T1000 (cell line): Measurements from ENCODE around the gene MAPK8IP3.

Source experiments
- DNase-seq: peaks from one replicate; lab custom pipeline; 2025; ENCODE audit warnings: mixed read lengths; lab: John Stamatoyannopoulos, UW

The MAPK8IP3 gene

DNA sequence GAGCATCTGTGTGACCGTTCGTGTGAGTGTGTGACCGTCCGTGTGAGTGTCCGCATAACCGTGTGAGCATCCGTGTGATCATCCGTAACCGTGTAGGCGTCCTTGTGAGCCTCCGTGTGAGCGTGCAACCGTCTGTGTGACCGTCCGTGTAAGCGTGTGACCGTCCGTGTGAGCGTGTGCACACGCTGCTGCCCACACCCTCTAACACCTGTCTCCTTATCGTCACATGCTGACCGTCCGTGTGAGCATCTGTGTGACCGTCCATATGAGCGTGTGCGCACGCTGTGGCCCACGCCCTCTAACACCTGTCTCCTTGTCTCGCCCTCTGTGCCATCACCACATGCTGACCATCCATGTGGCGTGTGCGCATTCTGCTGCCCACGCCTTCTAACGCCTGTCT lies 34.2 kb downstream of the MAPK8IP3 start:
- no peak for DNase-seq

DNA sequence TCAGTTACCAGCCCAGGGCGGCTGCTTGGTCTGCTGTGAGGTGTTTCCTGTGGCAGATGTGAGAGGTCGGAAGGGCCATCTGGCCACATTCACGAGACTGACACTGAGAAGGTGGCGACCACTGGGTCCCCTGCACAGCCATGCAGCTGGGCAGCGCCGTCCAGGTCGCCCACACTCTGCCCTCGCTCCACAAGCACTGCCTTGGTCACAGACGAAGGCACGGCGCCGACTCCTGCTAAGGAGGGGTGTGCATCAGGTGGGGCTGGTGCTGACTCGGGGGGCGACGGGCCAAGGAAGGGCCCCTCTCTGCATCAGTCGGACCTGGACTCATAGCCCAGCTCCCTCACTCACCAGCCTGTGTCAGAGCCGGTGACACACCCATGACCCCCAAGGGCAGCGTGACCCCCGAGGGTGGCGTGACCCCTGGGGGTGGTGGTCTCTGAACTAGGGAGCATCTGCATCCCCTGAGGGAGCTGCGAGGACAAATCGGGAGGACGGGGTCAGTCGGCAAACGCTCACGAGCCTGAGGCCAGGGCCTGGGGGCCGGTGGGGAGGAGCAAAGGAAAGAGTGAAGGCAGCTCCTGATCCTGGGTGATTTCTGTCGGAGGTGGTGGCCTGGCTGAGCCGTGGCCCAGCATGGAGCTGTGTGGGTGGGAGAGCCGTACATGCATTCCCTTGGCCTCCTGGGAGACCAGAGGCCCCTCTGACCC lies 34.9 kb downstream of the MAPK8IP3 start:
- DNase-seq: no peak

DNA sequence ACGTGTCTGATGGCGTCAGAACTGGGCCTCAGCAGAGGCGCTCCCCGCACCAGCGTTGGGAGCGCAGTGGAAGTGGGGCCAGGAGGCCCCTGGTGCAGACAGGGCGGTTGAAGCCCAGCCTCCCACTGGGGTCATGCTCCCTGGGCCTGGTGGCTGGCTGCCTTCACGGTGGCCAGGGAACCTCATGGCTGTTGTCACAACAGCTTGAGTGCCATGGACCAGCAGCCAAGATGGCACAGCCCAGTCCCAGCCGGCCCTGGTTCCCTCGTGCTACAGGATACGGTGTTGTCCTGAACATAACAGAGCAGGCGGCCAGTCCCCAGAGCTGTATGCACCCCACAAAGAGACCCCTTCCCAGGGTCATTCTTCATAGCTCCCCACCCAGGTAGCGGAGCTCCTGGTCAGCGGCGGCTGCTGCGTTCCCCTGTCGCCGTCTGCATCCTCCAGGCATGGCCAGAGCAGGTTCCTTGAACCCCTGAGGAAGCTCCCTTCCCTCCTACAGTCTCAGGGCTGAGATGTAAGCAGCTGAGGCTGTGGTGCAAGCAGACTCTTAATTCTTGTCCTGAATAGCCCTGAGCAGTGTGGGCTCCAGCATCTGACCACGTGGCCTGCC lies 35.7 kb downstream of the MAPK8IP3 start:
- DNase-seq: no peak

DNA sequence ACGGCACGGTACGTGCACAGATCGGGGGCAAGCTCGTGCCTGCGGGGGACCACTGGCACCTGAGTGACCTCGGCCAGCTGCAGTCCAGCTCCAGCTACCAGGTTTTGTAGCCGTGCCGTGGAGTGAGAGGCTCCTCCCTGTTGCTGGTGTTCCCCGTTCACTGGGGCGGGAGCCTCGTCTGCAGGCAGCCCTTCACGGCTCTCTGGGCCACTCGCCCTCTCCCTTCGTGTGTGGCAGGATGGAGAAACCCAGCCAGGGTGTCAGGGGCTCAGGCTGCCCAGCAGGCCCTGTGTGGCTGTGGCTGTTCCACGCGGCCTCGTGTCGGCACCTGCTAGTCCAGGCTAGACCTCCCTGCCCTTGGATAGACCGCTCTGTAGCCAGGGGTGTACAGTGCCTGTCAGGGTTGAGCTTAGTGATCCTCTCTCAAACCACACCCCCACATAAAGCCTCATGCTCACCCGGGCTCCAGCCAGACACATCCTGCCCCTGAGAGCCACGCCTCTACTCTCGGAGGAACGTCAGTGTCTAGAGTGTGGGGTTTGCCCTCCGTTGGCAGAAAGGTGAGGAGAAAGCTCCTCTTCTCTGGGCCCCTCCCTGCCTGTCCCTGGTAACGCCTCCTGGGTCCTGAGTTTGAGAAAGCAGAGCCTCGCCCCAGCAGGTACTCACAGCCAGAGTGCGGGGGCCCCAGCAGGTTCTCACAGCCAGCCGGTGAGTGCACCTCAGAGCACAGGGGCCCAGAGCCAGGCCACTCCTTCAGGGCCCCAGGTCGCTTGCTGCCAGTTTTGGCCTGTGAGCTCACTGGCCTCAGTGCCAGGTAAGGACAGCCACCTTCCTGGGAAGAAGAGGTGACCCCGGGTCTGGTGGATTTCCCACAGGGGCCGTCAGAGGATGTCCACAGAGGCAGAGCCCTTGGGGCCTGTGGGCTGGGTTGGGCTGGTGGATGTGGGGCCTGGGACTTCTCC lies 37.7 kb downstream of the MAPK8IP3 start:
- DNase-seq: no peak

DNA sequence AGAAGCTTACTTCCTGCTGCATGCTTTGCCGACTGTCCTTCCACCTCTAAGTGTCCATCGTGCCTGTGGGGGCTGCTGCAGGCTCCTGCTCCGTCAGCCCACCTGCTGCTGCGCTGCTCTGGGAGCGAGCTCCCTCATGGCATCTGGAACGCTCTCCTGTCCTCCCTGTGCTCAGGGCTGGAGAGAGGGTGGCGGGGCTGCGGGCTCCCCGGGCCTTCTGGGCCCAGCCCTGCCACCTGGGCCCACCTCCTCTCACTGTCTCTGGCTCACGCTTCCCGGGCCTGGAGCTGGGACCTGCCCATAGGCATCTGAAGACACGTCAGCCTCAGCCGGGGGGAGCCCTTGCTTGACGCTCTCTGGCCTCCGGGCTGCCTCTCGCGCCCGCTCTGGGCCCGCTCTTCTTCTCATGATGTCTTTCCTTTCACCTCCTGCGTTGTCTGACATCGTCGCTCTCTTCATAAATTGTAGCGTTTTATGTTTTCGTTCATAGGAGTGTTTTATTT lies 38.4 kb downstream of the MAPK8IP3 start:
- DNase-seq: no peak

DNA sequence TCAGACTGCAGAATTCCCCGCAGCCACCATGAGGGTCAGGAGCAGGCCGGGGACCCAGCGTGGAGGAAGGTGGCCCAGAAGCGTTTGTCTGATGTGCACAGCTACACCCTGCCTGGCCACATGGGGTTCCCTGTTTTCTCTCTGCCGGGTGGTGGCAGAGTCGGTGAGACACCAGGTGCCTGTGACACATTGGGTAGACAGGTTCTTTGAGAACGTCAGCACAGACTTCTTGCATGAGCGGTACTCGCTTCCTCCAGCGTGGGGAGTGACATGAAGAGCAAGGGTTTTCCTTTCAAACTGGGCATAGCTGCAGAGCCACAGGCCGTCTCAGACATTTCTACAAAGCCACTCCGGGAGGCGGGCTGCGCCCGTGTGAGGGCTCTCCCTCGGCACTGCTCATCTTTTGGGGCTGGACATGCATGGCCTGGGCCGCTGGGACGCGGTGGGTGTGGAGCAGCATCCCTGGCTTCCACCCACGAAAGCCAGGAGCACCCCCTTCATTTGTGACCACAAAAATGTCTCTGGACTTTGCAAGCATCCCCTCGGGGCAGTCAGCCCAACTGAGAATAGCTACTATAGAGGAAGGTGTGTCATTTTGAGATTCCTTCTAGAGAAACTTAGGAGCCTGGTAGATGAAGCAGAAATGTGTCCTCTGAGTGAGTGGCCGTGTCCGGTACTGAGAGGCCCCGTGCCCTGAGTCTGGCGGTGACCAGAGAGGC lies 39.3 kb downstream of the MAPK8IP3 start:
- peak; percentile 81 for DNase-seq

DNA sequence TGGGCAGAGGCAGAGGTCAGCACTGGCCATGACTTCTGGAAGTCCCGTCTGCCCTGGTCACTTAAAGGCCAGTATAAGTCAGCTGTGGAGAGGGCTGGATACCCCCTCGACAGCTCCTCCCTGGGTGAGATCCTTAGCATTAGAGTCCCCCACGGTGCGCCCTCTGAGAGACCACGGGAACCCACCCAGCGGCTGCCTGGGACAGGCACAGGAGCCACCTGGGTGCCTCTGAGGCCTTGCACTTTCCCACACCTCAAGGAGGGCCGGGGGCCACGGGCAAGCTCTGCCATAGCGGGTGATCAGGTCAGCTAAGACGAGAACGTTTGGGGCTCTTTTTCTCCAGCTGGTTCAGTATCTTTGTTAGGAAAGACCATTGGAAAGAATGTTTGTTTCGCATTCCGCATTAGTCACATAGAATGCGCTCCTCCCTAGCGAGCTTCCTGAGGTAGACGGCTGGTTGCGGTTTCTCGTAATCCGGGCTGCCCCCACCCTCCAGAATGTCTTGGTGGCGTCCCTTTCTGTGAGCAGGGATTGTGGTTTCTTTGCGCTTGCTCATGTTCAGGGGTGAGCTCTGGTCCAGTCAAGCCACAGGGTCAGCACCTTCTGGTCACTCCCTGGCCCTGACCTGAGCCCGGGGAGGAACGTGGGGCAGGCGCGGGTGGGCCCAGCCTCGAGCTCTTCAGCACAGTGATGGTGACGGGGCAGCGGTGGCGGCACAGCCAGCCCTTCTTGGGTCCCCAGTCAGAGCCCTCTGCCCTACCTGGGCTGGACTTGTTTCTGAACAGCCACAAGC lies 40.1 kb downstream of the MAPK8IP3 start:
- peak; percentile 55 for DNase-seq

DNA sequence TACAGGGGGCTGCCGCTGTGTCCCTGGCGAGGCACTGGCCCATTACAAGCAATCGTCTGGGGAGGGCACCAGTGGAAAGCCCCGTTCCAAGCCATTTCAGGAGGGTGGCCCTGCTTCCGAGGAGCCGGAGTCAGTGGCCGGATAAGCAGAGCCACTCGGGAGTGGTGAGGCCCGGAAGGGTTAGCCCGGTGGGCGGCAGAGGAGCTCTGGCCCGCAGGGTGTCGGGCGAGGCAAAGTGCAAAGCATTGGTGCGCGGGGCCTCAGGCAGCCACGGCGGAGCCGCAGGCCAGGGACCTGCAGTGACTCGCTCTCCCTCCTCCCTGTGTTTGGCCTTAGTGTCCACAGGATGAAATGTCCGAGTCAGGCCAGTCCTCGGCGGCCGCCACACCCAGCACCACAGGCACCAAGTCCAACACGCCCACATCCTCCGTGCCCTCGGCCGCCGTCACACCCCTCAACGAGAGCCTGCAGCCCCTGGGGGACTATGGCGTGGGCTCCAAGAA lies 40.7 kb downstream of the MAPK8IP3 start:
- DNase-seq: no peak

DNA sequence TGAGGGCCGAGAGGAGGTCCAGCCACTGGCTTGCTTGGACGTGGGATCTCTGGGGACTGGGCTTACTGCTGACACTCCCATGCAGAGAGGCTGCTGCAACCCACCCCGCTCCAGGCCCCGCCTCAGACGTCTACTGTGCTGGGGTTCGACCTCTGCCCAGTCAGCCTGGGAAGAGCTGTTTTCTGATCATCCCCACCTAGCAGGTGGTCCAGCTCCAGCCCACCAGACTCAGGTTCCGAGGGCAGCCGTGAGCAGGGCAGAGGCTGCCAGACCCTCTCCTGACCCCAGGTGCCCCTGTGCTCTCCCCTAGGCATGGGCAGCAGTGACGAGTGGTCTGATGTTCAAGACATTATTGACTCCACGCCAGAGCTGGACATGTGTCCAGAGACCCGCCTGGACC lies 41.9 kb downstream of the MAPK8IP3 start:
- DNase-seq: no peak

DNA sequence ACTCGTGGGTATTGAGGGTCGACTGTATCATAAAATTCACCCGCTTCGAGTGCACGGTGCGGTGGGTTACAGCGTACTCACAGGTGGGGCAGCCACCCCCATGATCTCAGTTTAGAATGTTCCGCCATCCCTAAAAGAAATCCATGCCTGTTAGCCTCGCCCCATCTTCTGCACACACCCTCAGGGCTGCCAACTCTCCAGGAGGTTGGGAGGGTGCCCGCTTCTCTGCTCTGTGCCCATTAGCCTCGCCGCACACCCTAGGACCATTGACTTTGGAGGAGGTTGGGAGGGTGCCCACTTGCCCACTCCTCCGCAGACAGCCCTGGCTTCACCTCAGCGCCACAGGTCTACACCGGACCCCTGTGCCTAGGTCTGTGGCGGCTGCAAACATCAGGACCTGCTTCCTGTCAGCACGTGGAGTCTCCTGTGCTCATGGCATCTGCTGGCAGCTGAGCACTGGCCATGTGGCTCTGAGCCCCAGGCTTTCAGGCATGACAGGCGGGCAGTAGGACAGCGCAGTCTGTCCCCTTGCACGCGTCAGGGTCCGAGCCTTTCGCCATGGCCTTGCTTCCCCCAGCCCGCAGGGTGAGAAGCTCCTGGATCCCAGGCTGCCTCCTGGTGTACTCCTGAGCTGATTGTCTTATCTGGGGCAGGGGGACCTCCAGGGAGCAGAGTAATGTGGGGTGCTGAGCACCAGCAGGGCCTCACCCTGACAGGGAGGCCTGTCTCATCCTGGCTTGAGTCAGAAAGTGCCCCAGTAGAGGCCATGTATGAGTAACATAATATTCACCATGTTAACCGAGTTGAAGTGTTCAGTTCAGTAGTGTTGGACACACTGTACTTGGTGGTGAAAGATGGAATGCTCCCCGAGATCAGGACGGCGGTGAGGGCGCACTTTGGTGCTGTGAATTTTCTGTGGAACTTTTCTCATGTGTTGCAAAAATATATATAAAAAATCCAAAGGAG lies 43.4 kb downstream of the MAPK8IP3 start:
- no peak for DNase-seq

DNA sequence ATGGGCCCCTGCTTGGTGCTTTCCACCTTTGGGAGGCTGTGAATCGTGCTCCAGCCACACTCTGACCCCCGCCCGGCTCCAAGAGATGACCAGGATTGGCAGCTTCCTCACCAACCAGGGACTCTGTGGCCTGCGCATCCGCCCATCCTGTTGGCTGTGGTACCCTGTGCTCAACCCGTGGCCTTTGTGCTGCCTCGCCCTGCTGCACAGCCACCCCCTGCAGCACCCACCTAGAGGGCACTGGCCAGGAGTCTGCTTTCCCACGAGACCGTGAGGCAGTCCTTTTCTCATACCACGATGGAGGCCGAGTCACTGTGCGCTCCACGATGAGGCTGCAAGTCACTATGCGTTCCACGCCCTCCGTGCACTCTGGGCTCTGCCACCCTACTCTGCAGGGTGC lies 46.0 kb downstream of the MAPK8IP3 start:
- DNase-seq: no peak

DNA sequence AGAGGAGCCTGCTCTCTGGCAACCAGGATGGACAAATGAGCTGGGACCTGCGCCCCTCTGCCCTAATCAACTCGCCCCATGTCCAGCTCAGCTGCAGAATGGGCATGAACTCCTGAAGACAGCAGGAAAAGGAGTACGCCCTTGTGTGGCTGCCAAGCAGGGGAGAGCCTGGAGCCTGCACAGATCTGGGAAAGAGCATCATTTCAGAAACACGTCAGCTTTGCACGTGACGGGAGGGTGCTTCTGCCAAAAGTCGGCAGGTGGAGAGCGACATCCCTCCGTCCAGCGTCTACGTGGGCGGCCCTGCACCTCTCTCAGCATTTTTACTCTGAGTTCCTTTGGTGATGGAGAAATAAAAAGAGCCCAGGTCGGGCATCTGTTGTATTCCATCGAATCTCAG lies 46.9 kb downstream of the MAPK8IP3 start:
- DNase-seq: no peak

DNA sequence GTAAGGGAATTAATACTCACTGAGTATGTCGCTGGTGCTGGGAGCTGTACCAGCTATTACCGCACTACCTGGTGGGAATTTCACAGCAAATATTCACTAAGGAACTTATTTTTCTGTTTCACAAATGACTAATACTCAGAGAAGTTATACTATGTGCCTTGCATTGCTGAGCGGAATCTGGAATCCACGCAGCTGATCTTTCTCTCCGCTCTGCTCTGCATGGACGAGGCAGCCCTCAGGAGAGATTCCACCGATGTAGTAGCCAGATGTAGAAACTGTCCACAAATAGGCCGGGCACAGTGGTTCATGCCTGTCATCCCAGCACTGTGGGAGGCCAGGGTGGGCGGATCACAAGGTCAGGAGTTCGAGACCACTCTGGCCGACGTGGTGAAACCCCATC lies 48.2 kb downstream of the MAPK8IP3 start:
- DNase-seq: no peak

DNA sequence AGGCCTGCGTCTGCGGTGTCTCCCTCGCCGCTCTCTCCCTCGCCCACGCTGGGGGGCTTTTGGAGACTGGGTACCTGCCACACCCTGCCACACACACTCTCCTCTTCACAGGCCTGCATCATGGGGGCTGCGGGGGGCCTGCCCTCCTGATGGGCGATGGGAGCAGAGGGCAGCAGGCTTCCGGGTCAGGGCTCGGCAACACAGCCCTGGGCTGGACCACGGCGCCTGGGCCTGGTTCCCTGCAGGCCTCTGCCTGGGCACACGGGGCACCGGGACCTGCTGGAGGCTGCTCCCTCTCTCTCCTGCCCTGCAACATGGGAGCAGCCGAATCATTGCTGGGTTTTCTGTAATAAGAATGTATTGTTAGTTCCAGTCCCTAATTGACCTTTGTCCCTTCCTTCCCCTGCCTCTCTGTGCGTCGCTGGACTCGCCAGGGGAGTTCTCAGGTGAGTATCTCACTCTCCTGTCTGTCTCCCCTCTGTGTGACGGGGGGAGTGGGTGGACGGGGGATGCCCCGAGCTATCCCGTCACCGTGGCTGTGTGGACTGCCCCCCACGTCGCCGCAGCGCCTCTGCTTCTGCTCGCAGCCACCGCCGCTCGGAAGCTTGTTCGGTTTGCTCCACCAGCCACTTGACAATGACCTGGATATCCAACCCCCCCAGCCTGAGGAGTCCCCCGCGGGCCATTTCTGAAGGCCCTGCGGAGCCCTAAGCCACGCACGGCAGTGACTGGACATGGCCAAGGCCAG lies 51.9 kb downstream of the MAPK8IP3 start:
- DNase-seq: no peak

DNA sequence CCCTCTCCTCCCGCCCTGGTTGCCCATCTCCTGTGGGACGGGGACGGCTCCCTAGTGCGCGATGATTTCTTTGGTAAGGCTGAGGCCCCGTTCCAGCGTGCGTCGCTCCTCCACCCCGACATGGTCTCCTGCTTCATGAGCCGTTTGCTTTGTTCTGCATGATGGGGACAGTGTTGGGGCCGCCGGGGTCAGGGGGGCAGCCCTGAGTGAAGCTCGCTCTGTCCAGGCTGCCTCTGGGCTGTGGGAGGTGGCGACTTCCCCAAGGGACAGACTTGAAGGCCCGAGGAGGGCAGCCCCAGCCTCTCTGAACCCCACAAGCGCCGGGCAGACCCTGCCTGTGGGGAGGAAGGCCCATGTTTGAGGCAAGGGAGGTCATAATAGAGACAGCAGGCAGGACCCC lies 52.9 kb downstream of the MAPK8IP3 start:
- no peak for DNase-seq

DNA sequence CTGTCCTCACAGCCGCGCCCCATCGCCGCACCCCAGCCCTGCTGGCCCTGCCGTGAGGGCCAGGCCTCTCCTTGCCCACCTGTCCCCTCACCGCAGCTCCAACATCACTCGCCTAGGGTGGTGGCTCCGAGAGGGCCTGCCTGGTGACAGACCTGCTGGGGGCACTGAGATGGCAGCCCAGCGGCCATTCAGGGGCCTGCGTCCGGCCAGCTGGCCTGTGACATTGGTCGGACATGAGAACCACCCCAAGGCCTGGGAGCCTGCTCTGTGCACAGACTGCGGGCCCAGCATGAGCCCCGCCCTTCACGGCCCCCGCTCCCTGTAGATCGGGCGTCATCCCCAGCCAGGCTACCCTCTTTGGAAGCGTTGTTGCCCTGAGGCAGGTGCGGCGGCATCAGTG lies 53.5 kb downstream of the MAPK8IP3 start:
- no peak for DNase-seq

DNA sequence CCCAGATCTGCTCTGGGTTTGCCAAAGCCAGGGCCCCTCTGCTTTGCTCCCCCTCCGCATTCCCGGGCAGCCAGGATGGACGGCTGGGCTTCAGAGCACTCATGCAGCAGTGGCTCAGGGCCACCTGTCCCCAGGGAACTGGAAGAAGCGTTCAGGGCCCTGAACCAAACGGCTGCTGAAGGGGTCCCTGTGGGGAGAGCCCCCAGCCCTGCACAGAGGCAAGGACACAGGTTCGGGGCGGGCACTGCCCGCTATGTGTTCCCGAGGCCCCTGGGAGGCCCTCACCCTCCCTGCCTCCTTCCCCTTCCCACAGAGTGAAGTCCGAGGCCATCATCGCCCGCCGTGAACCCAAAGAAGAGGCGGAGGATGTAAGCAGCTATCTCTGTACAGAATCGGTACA lies 54.9 kb downstream of the MAPK8IP3 start:
- no peak for DNase-seq

DNA sequence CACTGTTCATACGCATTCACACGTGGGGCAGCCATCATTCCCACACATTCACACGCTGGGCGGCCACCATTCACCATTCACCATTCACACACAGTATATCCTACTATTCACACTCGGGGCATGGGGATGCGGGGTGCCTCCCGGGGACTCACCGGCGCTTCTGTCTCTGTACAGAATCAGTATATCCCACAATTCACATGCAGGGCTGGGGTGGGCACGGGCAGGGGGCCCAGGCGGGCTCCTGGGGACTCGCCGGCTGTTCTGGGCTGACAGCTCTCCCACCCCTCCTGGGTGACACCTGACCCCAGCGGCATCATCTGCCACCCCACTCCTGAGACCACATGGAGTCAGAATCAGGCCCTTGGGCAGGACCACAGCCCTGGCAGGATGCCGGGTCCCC lies 55.8 kb downstream of the MAPK8IP3 start:
- no peak for DNase-seq
